ENCODE data around the gene SMOC2. TPM values are rescaled to one million over a fixed set of nuclear protein-coding genes. Genes with fewer than 3 reads are reported as not detected.

The SMOC2 gene
- polyA plus RNA-seq, 1 donor from 2014 or later = 0.50 TPM

GRCh38 chr6:168670401-168670985 is 229.5 kb downstream of the SMOC2 start:
- H3K9me2 ChIP-seq (ENCODE audit: insufficient read depth, low read length) = no peaks in the 10 kb centered on the region
- H4K20me1 ChIP-seq (ENCODE audit: insufficient read depth) = no peaks in the 10 kb centered on the region
- no peaks in the 10 kb centered on the region for H3K9me3 ChIP-seq (ENCODE audit: low read length)
- no peak overlapping the region for H2AFZ ChIP-seq (ENCODE audit: low read depth, low read length)
- no peaks in the 10 kb centered on the region for H3K27me3 ChIP-seq (ENCODE audit: insufficient read depth, low read depth, low read length)
- H3K4me2 ChIP-seq (ENCODE audit: low read length) = no peak overlapping the region
- H3K79me2 ChIP-seq (replicated peaks; ENCODE audit: insufficient read depth, low read length) = no peaks in the 10 kb centered on the region
- no peaks in the 10 kb centered on the region for H3F3A ChIP-seq (ENCODE audit: insufficient read depth, low read length, poor library complexity, severe bottlenecking)
- H3K27ac ChIP-seq (ENCODE audit: low read length) = no peak overlapping the region
- no peaks in the 10 kb centered on the region for H3K36me3 ChIP-seq (ENCODE audit: insufficient read depth, low read length)
- H3K4me3 ChIP-seq (ENCODE audit: low read length) = no peak overlapping the region
- TF ChIP-seq TAF1 (IDR thresholded peaks at IDR 0.05; ENCODE audit: low read depth) (no peak), REST (IDR thresholded peaks at IDR 0.05; ENCODE audit: borderline replicate concordance) (no peak), EP300 (conservative IDR thresholded peaks at IDR 0.05; ENCODE audit: poor library complexity, severe bottlenecking) (no peak)
- H3K9ac ChIP-seq (ENCODE audit: low read length) = no peak overlapping the region

- Histone ChIP-seq H3K27ac (ENCODE audit: low read length) (no peak overlapping the region), H3K4me2 (ENCODE audit: low read length) (no peak overlapping the region), H3K27me3 (ENCODE audit: insufficient read depth, low read depth, low read length) (no peaks in the 10 kb centered on the region), H3K79me2 (replicated peaks; ENCODE audit: insufficient read depth, low read length) (no peaks in the 10 kb centered on the region), H3K4me3 (ENCODE audit: low read length) (no peak overlapping the region), H4K20me1 (ENCODE audit: insufficient read depth) (no peaks in the 10 kb centered on the region), H3F3A (ENCODE audit: insufficient read depth, low read length, poor library complexity, severe bottlenecking) (no peaks in the 10 kb centered on the region), H3K9me2 (ENCODE audit: insufficient read depth, low read length) (no peaks in the 10 kb centered on the region), H2AFZ (ENCODE audit: low read depth, low read length) (no peak overlapping the region), H3K9me3 (ENCODE audit: low read length) (no peaks in the 10 kb centered on the region), H3K9ac (ENCODE audit: low read length) (no peak overlapping the region), H3K36me3 (ENCODE audit: insufficient read depth, low read length) (no peaks in the 10 kb centered on the region)
- TF ChIP-seq CTCF (IDR thresholded peaks at IDR 0.05; ENCODE audit: poor library complexity, severe bottlenecking) = no peak
- no peak for TF ChIP-seq RAD21 (conservative IDR thresholded peaks at IDR 0.05)
- no peak for TF ChIP-seq REST (IDR thresholded peaks at IDR 0.05; ENCODE audit: borderline replicate concordance)
- TF ChIP-seq EZH2 (IDR thresholded peaks at IDR 0.05; ENCODE audit: borderline replicate concordance, insufficient read depth, low read length, poor library complexity, severe bottlenecking) = no peak
- TF ChIP-seq POLR2AphosphoS5 (IDR thresholded peaks at IDR 0.05) = no peak
- TF ChIP-seq SMC3 (conservative IDR thresholded peaks at IDR 0.05; ENCODE audit: poor library complexity) = no peak
- TF ChIP-seq TAF1 (IDR thresholded peaks at IDR 0.05; ENCODE audit: low read depth) = no peak
- no peak for TF ChIP-seq EP300 (conservative IDR thresholded peaks at IDR 0.05; ENCODE audit: poor library complexity, severe bottlenecking)
These were observed 230.3 kb downstream of the SMOC2 start for GRCh38 chr6:168671028-168671862.
